Naive thymus-derived CD4-positive, alpha-beta T cell (primary cell): ENCODE data around the gene USP13. TPM values are rescaled to one million over a fixed set of nuclear protein-coding genes. Genes with fewer than 3 reads are reported as not detected.
"Not testable (repeated sequence)": the region's sequence is repeated elsewhere in the genome, so short reads cannot be mapped to it uniquely, and the experiment has no call there.

Experiments
- ATAC-seq: fragments of 150-1000 bp; cut with Tn5 transposase; 2 replicates; pipeline ENCODE4 v1.10.0; 2021; ENCODE audit warnings: mild to moderate bottlenecking, moderate library complexity
- CTCF ChIA-PET: fragments of 350-600 bp; sonication (Branson Sonifier 250); formaldehyde crosslinking; loops from one replicate; lab custom pipeline; 2021; ENCODE audit warnings: antibody characterized with exemption; lab: Charles Lee
- POLR2A ChIA-PET: fragments of 350-600 bp; sonication (Branson Sonifier 250); formaldehyde crosslinking; loops from one replicate; lab custom pipeline; 2021; ENCODE audit warnings: antibody characterized with exemption, inconsistent platforms; lab: Charles Lee
- DNase-seq, 9 donors: peaks; one replicate each; pipeline versions ENCODE4 v3.0.0 to v3.0.0-alpha.2; 2020 to 2022; ENCODE audit warnings: mixed read lengths in 1 of 9
- H3K27ac ChIP-seq: one replicate; pipeline ENCODE4 v1.7.0; 2013; ENCODE audit warnings: mild to moderate bottlenecking, low read depth, low read length, moderate library complexity
- H3K27me3 ChIP-seq, 2 donors: one replicate each; pipeline ENCODE4 v1.7.0; 2013; ENCODE audit warnings: low read length in 2 of 2, mild to moderate bottlenecking in 2 of 2, moderate library complexity in 2 of 2; ENCODE audit not compliant: control insufficient read depth in 2 of 2, insufficient read depth in 2 of 2
- H3K36me3 ChIP-seq, 3 experiments: 1 replicate in 2 of 3; 2 replicates in 1 of 3; pipeline ENCODE4 v1.7.0; 2013; ENCODE audit warnings: low read length in 3 of 3, mild to moderate bottlenecking in 3 of 3, moderate library complexity in 1 of 3; ENCODE audit not compliant: insufficient read depth in 3 of 3, control insufficient read depth in 2 of 3
- H3K4me1 ChIP-seq, 2 donors: one replicate each; pipeline ENCODE4 v1.7.0; 2013; ENCODE audit warnings: low read length in 2 of 2, mild to moderate bottlenecking in 2 of 2, moderate library complexity in 1 of 2; ENCODE audit not compliant: control insufficient read depth in 2 of 2, insufficient read depth in 2 of 2
- H3K4me3 ChIP-seq: 2 replicates; pipeline ENCODE4 v1.7.0; 2013; ENCODE audit warnings: mild to moderate bottlenecking, low read length
- H3K9me3 ChIP-seq, 3 experiments: 1 replicate in 2 of 3; 2 replicates in 1 of 3; pipeline ENCODE4 v1.7.0; 2013; ENCODE audit warnings: low read length in 3 of 3; ENCODE audit not compliant: control insufficient read depth in 2 of 3
- H3K27ac Mint-ChIP-seq, 9 donors: one replicate each; pipeline ENCODE4 v1.8.0; 2020 to 2022; ENCODE audit warnings: mixed read lengths in 9 of 9, mild to moderate bottlenecking in 8 of 9, moderate library complexity in 5 of 9, inconsistent platforms in 2 of 9
- H3K27me3 Mint-ChIP-seq, 5 donors: one replicate each; pipeline ENCODE4 v1.8.0; 2021 to 2022; ENCODE audit warnings: mixed read lengths in 5 of 5, mild to moderate bottlenecking in 1 of 5
- H3K36me3 Mint-ChIP-seq, 5 donors: one replicate each; pipeline ENCODE4 v1.8.0; 2020 to 2022; ENCODE audit warnings: mixed read lengths in 5 of 5, mild to moderate bottlenecking in 3 of 5, inconsistent platforms in 1 of 5
- H3K4me1 Mint-ChIP-seq, 7 donors: one replicate each; pipeline ENCODE4 v1.8.0; 2020 to 2022; ENCODE audit warnings: mixed read lengths in 7 of 7, mild to moderate bottlenecking in 3 of 7, inconsistent platforms in 1 of 7
- H3K4me3 Mint-ChIP-seq, 10 donors: one replicate each; pipeline ENCODE4 v1.8.0; 2020 to 2022; ENCODE audit warnings: mild to moderate bottlenecking in 10 of 10, mixed read lengths in 10 of 10, moderate library complexity in 6 of 10, inconsistent platforms in 2 of 10
- H3K9me3 Mint-ChIP-seq, 11 donors: one replicate each; pipeline ENCODE4 v1.8.0; 2020 to 2022; ENCODE audit warnings: mixed read lengths in 11 of 11, mild to moderate bottlenecking in 4 of 11, inconsistent platforms in 1 of 11, moderate library complexity in 1 of 11
- intact Hi-C, 2 donors: fragments of 100-400 bp; cut with micrococcal nuclease; formaldehyde crosslinking; loops; one replicate each; pipeline ENCODE4 v1.15.1; 2023
- polyA plus RNA-seq, 2 donors: library from polyadenylated mRNA; unstranded; fragments of 300-500 nt; fragmentation: Illumina TruSeq; gene quantifications; one replicate each; pipeline ENCODE4 v1.2.3, GENCODE V29; 2021
- total RNA-seq, 6 experiments: library from RNA in 5 of 6; stranded (reverse) in 5 of 6; gene quantifications; 1 replicate in 5 of 6; 2 replicates in 1 of 6; pipeline ENCODE4 v1.2.3 and lab custom pipeline; 2021 to 2026

Gene USP13
- total and polyA plus RNA-seq, 7 experiments from 2014 or later = 5.7 to 9.1 (median 7.7) TPM

DNA sequence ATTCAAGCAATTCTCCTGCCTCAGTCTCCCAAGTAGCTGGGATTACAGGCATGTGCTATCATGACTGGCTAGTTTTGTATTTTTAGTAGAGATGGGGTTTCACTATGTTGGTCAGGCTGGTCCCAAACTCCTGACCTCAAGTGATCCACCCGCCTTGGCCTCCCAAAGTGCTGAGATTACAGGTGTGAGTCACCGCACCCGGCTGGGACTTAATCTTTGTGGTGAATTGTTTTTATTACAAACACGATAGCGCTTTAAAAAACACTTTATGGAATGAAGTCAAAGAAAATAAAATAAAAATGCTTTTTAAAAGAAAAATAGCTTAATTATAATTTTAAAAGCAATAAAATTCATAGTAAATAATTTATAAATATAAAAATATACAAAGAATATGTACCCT lies 130.0 kb downstream of the USP13 start:
- CTCF ChIA-PET, POLR2A ChIA-PET: not testable (repeated sequence)

DNA sequence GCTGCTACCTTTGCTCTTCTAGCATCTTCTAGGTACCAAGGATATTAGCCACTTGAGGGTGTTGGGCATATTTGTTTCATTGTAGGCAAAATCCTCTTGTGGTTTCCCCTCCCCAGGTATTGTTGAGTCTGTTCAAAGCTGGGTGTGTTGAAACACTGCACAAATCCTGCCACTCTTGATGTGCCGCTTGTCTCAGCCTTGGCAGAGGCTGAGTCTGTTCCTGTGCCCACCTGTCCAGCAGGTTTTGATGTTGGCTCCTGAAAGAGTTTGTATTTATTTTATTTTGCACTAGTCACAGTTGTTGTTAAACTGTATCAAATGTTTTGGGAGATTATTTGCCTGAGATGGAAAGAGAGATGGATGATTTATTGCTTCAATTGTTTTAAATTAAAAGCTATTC lies 136.2 kb downstream of the USP13 start:
- no peaks in the 10 kb centered on the region for H3K4me1 Mint-ChIP-seq
- intact Hi-C loops = no loop called here
- H3K36me3 Mint-ChIP-seq = peaks cover 1 to 28% (median 26%) of the 10 kb centered on the region in 5 donors
- POLR2A ChIA-PET = no interaction called here
- no peaks in the 10 kb centered on the region for H3K9me3 ChIP-seq
- H3K36me3 ChIP-seq = no peaks in the 10 kb centered on the region
- H3K9me3 Mint-ChIP-seq = peaks cover 0 to 4% (median 0%) of the 10 kb centered on the region in 11 donors
- no peak for DNase-seq
- CTCF ChIA-PET = interaction anchor here (0.6 kb wide), 1 partner anchor 1323 kb away, joined by 3 read pairs; no protein-coding TSS in a partner anchor
- H3K4me1 ChIP-seq = no peaks in the 10 kb centered on the region
- H3K27me3 Mint-ChIP-seq = no peaks in the 10 kb centered on the region
- H3K27ac Mint-ChIP-seq = no peak overlapping the region
- H3K4me3 Mint-ChIP-seq = no peak overlapping the region
- no peak overlapping the region for H3K4me3 ChIP-seq
- no peak for ATAC-seq
- H3K27ac ChIP-seq = no peak overlapping the region
- H3K27me3 ChIP-seq = no peaks in the 10 kb centered on the region

More for the DNA sequence above, 130.0 kb downstream of the USP13 start:
- H3K4me1 ChIP-seq, H3K27me3 ChIP-seq, H3K9me3 Mint-ChIP-seq, H3K4me3 Mint-ChIP-seq, H3K4me1 Mint-ChIP-seq, H3K4me3 ChIP-seq, H3K27ac ChIP-seq, H3K36me3 ChIP-seq, H3K9me3 ChIP-seq, ATAC-seq, DNase-seq, H3K27ac Mint-ChIP-seq, H3K27me3 Mint-ChIP-seq, intact Hi-C loops: not testable (repeated sequence)
- H3K36me3 Mint-ChIP-seq = peaks cover 9 to 64% (median 54%) of the 10 kb centered on the region in 5 donors

DNA sequence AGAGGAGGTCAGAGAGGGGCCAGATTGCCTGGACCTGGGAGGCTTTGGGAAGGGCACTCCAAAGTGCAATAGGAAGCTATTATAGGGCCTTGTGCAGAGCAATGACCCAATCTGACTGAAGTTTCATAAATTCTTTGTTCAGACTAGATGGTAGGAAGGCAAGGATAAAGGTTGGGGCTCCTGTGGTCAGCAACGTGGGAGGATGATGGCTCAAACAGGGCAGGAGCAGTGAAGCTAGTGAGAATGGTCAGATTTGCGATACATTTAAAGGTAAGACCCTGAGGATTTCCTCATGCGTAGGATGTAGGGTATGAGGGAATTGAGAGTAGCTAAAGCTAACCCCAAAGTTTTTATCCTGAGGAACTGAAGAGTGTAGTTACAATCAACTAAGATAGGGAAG lies 139.0 kb downstream of the USP13 start:
- peaks cover 0 to 14% (median 11%) of the 10 kb centered on the region in 5 donors for H3K36me3 Mint-ChIP-seq
- no peaks in the 10 kb centered on the region for H3K27me3 Mint-ChIP-seq
- no peak overlapping the region for H3K27ac ChIP-seq
- peaks cover 0 to 4% (median 0%) of the 10 kb centered on the region in 11 donors for H3K9me3 Mint-ChIP-seq
- no peaks in the 10 kb centered on the region for H3K9me3 ChIP-seq
- no peaks in the 10 kb centered on the region for H3K36me3 ChIP-seq
- CTCF ChIA-PET = no interaction called here
- H3K4me1 Mint-ChIP-seq = peaks cover 0 to 7% (median 0%) of the 10 kb centered on the region in 7 donors
- H3K4me3 ChIP-seq = no peak overlapping the region
- intact Hi-C loops = no loop called here
- DNase-seq (no peak), ATAC-seq (no peak)
- H3K27ac Mint-ChIP-seq = no peak overlapping the region
- no peak overlapping the region for H3K4me3 Mint-ChIP-seq
- no peaks in the 10 kb centered on the region for H3K4me1 ChIP-seq
- no peaks in the 10 kb centered on the region for H3K27me3 ChIP-seq
- POLR2A ChIA-PET = no interaction called here

DNA sequence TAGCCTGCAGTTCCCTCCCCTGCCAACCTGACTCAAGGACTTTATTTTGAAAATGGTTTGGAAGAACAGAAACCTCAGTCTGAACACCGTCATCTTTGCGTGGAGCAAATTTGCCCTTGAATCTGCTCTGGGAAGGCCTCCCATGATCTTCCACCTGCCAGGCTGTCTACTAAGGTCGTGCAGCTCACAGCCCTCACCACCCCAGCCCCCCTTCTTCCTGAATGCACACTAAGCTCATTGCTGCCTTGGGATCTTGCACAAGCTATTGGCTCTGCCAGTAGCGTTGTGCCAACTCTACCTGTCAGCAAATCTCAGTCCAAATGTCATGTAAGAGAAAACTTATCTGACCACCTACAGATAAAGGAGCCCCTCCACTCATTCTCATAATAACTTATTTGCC lies 141.5 kb downstream of the USP13 start:
- no peaks in the 10 kb centered on the region for H3K36me3 ChIP-seq
- peaks cover 0 to 3% (median 0%) of the 10 kb centered on the region in 5 donors for H3K27me3 Mint-ChIP-seq
- H3K9me3 ChIP-seq = no peaks in the 10 kb centered on the region
- no peak overlapping the region for H3K4me3 ChIP-seq
- H3K36me3 Mint-ChIP-seq = peaks cover 0 to 9% (median 0%) of the 10 kb centered on the region in 5 donors
- no peak for DNase-seq
- H3K27ac Mint-ChIP-seq = peak overlapping the region in 1 of 9 donors; percentile 6
- POLR2A ChIA-PET = no interaction called here
- H3K9me3 Mint-ChIP-seq = peaks cover 0 to 4% (median 0%) of the 10 kb centered on the region in 11 donors
- no peak for ATAC-seq
- intact Hi-C loops = no loop called here
- peaks cover 0 to 7% (median 0%) of the 10 kb centered on the region in 7 donors for H3K4me1 Mint-ChIP-seq
- H3K4me3 Mint-ChIP-seq = no peak overlapping the region
- H3K27ac ChIP-seq = no peak overlapping the region
- H3K4me1 ChIP-seq = no peaks in the 10 kb centered on the region
- CTCF ChIA-PET = interaction anchor here (0.6 kb wide), 1 partner anchor 16 kb away, joined by 4 read pairs; no protein-coding TSS in a partner anchor
- H3K27me3 ChIP-seq = no peaks in the 10 kb centered on the region

DNA sequence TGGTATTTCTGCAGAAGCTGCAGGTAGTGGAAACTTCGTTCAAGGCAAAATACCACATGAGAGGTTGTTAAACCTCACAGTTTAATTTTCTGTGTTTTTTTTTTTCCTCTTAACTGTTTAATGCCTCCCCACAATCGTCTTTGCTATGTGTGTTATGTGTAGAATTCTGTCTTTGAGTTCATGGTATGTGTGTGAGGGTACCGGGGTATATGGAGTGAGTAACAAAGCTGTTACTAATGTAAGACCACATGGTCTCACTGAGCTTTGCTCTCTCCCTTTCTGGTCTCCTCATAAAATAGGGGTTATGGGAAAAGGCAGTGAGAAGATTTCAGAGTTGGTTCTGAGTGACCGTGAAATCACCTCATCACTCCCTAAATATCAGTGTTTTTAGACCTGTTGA lies 143.6 kb downstream of the USP13 start:
- Histone ChIP-seq H3K4me3 (no peak overlapping the region), H3K27ac (no peak overlapping the region), H3K36me3 (no peaks in the 10 kb centered on the region), H3K4me1 (no peaks in the 10 kb centered on the region), H3K9me3 (no peaks in the 10 kb centered on the region), H3K27me3 (no peaks in the 10 kb centered on the region)
- intact Hi-C loops = no loop called here
- ChIA-PET POLR2A (no interaction called here), CTCF (no interaction called here)
- ATAC-seq (no peak), DNase-seq (no peak)
- H3K4me3 Mint-ChIP-seq = no peak overlapping the region
- H3K4me1 Mint-ChIP-seq = peaks cover 0 to 7% (median 0%) of the 10 kb centered on the region in 7 donors
- H3K27ac Mint-ChIP-seq = no peak overlapping the region
- peaks cover 0 to 3% (median 0%) of the 10 kb centered on the region in 5 donors for H3K27me3 Mint-ChIP-seq
- H3K9me3 Mint-ChIP-seq = peaks cover 0 to 4% (median 0%) of the 10 kb centered on the region in 11 donors
- H3K36me3 Mint-ChIP-seq = peaks cover 0 to 5% (median 0%) of the 10 kb centered on the region in 5 donors

DNA sequence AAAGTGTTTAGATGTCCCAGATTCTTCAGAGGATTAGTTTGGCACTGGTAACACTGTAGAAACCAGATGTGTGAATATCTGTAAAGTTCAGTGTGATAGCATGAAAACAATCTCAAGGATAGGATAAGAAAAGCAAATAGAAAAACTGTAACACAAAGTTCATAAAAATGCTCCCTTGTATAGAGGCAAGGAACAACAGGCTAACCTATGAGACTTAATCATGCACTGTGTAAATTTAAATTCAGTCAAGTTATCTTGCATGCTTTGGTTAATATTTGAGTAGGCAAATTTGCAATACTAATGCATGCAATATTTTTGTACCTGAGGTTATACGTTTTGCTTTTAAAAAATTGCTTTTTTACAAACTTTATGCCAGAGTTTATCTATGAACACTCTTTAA lies 144.4 kb downstream of the USP13 start:
- Histone ChIP-seq H3K9me3 (no peaks in the 10 kb centered on the region), H3K4me3 (no peak overlapping the region), H3K36me3 (no peaks in the 10 kb centered on the region), H3K27ac (no peak overlapping the region), H3K27me3 (no peaks in the 10 kb centered on the region), H3K4me1 (no peaks in the 10 kb centered on the region)
- no peak for ATAC-seq
- CTCF ChIA-PET = no interaction called here
- POLR2A ChIA-PET = no interaction called here
- Mint-ChIP-seq H3K9me3 (peaks cover 0 to under 1% (median 0%) of the 10 kb centered on the region in 11 donors), H3K27ac (no peak overlapping the region), H3K4me3 (no peak overlapping the region), H3K36me3 (peaks cover 0 to 5% (median 0%) of the 10 kb centered on the region in 5 donors), H3K4me1 (peaks cover 0 to 7% (median 0%) of the 10 kb centered on the region in 7 donors), H3K27me3 (peaks cover 0 to 3% (median 0%) of the 10 kb centered on the region in 5 donors)
- DNase-seq = no peak
- intact Hi-C loops = no loop called here

DNA sequence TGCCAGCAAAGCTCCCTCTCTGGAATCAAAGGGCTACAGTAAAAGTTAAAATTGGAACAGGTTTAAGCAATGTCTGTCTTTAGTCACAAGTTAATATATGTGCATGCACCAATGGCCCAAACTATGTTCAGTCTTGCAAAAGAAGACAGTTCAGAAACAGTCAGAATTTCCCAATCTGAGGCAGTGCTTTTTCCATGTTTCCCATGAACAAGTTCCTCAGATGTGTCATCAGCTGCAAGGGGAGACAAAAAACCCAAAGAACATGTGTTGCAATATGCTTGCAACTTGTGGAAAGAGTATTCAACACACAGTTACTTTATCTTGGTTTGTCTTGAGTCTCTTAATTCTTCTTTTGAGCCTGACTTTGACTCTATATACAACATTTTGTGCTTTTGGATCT lies 148.4 kb downstream of the USP13 start:
- Mint-ChIP-seq H3K36me3 (peaks cover 0 to 5% (median 0%) of the 10 kb centered on the region in 5 donors), H3K27ac (no peak overlapping the region), H3K4me1 (peaks cover 0 to 8% (median 5%) of the 10 kb centered on the region in 7 donors), H3K4me3 (no peak overlapping the region), H3K27me3 (peaks cover 10 to 19% (median 11%) of the 10 kb centered on the region in 5 donors), H3K9me3 (no peaks in the 10 kb centered on the region)
- H3K4me3 ChIP-seq = no peak overlapping the region
- CTCF ChIA-PET = no interaction called here
- intact Hi-C loops = no loop called here
- H3K27ac ChIP-seq = no peak overlapping the region
- H3K9me3 ChIP-seq = no peaks in the 10 kb centered on the region
- DNase-seq (no peak), ATAC-seq (no peak)
- no peaks in the 10 kb centered on the region for H3K4me1 ChIP-seq
- no peaks in the 10 kb centered on the region for H3K36me3 ChIP-seq
- no peaks in the 10 kb centered on the region for H3K27me3 ChIP-seq
- POLR2A ChIA-PET = no interaction called here
